NOMO-1 (cell line): ENCODE data around the gene SENP2.
A peak's percentile ranks its signal among the peaks of the same experiment; 100 is the strongest.

Source experiments
- DNase-seq, 2 experiments: peaks; one replicate each; lab custom pipeline; 2025; ENCODE audit not compliant: unreplicated experiment in 2 of 2; lab: John Stamatoyannopoulos, UW

Gene SENP2

GRCh38 chr3:185677146-185677829 lies 91.2 kb downstream of the SENP2 start:
- DNase-seq, result peak; percentile 50 to 84

GRCh38 chr3:185678027-185678426 lies 91.9 kb downstream of the SENP2 start:
- no peak for DNase-seq

GRCh38 chr3:185680231-185680630 lies 94.1 kb downstream of the SENP2 start:
- no peak for DNase-seq
